Mesothelial cell of epicardium (in vitro differentiated cells): ENCODE results near the gene CABP7. TPM values are rescaled to one million over a fixed set of nuclear protein-coding genes. Genes with fewer than 3 reads are reported as not detected.
"Not testable (repeated sequence)": the region's sequence is repeated elsewhere in the genome, so short reads cannot be mapped to it uniquely, and the experiment has no call there.

Source experiments
- DNase-seq, 2 experiments: peaks; one replicate each; pipeline ENCODE4 v3.0.0; 2021; ENCODE audit warnings: low spot score in 2 of 2; ENCODE audit not compliant: unreplicated experiment in 2 of 2
- H3K27ac Mint-ChIP-seq: 2 replicates; pipeline ENCODE4 v1.8.0; 2021; ENCODE audit warnings: mixed read lengths
- H3K27me3 Mint-ChIP-seq: 2 replicates; pipeline ENCODE4 v1.8.0; 2021; ENCODE audit warnings: low read depth, mixed read lengths
- H3K36me3 Mint-ChIP-seq: 2 replicates; pipeline ENCODE4 v1.8.0; 2021; ENCODE audit warnings: mixed read lengths
- H3K4me1 Mint-ChIP-seq: 2 replicates; pipeline ENCODE4 v1.8.0; 2021; ENCODE audit warnings: mixed read lengths
- H3K4me3 Mint-ChIP-seq: 2 replicates; pipeline ENCODE4 v1.8.0; 2021; ENCODE audit warnings: mild to moderate bottlenecking, moderate library complexity, mixed read lengths
- H3K9me3 Mint-ChIP-seq: 2 replicates; pipeline ENCODE4 v1.8.0; 2021; ENCODE audit warnings: mixed read lengths
- CTCF ChIP-seq: fragments of 200-600 bp; sonication (generic); IDR thresholded peaks from one replicate; pipeline ENCODE4 v1.5.0; 2021; ENCODE audit warnings: antibody characterized with exemption; ENCODE audit not compliant: unreplicated experiment
- total RNA-seq: library from RNA; stranded (reverse); gene quantifications from 3 replicates; pipeline ENCODE4 v1.2.1, GENCODE V29; 2021

The CABP7 gene
- total RNA-seq, 1 donor from 2014 or later: not detected

- TF ChIP-seq CTCF: no peak
- no peak for DNase-seq
- Mint-ChIP-seq H3K27ac (no peak overlapping the region), H3K27me3 (no peaks in the 10 kb centered on the region), H3K9me3 (no peaks in the 10 kb centered on the region), H3K36me3 (peaks cover 7% of the 10 kb centered on the region), H3K4me1 (no peaks in the 10 kb centered on the region), H3K4me3 (no peak overlapping the region)
Observed at GRCh38 chr22:29751669-29752068, 31.9 kb downstream of the CABP7 start.

GRCh38 chr22:29753808-29754657 lies 34.2 kb downstream of the CABP7 start:
- H3K4me3 Mint-ChIP-seq: no peak overlapping the region
- H3K4me1 Mint-ChIP-seq: no peaks in the 10 kb centered on the region
- no peaks in the 10 kb centered on the region for H3K27me3 Mint-ChIP-seq
- no peaks in the 10 kb centered on the region for H3K36me3 Mint-ChIP-seq
- no peaks in the 10 kb centered on the region for H3K9me3 Mint-ChIP-seq
- TF ChIP-seq CTCF: no peak
- H3K27ac Mint-ChIP-seq: no peak overlapping the region
- DNase-seq: no peak

GRCh38 chr22:29754658-29755395 lies 35.0 kb downstream of the CABP7 start:
- not testable (repeated sequence) for H3K27me3 Mint-ChIP-seq, H3K4me1 Mint-ChIP-seq, H3K4me3 Mint-ChIP-seq, H3K36me3 Mint-ChIP-seq, DNase-seq, H3K9me3 Mint-ChIP-seq, H3K27ac Mint-ChIP-seq

- Mint-ChIP-seq H3K27me3 (no peaks in the 10 kb centered on the region), H3K9me3 (no peaks in the 10 kb centered on the region), H3K27ac (no peak overlapping the region), H3K4me1 (no peaks in the 10 kb centered on the region), H3K36me3 (no peaks in the 10 kb centered on the region), H3K4me3 (no peak overlapping the region)
- no peak for DNase-seq
- no peak for TF ChIP-seq CTCF
Observed at GRCh38 chr22:29755889-29756288, 36.1 kb downstream of the CABP7 start.

- Mint-ChIP-seq H3K9me3 (no peaks in the 10 kb centered on the region), H3K36me3 (no peaks in the 10 kb centered on the region), H3K27ac (no peak overlapping the region), H3K4me3 (no peak overlapping the region), H3K4me1 (no peaks in the 10 kb centered on the region), H3K27me3 (no peaks in the 10 kb centered on the region)
- no peak for TF ChIP-seq CTCF
- DNase-seq: no peak
Observed at GRCh38 chr22:29756341-29756740, 36.5 kb downstream of the CABP7 start.

- H3K36me3 Mint-ChIP-seq: no peaks in the 10 kb centered on the region
Observed at GRCh38 chr22:29757096-29757495, 37.3 kb downstream of the CABP7 start.

More at GRCh38 chr22:29757096-29757495, 37.3 kb downstream of the CABP7 start:
- Mint-ChIP-seq H3K27me3 (no peaks in the 10 kb centered on the region), H3K9me3 (no peaks in the 10 kb centered on the region), H3K4me3 (no peak overlapping the region), H3K27ac (no peak overlapping the region), H3K4me1 (no peaks in the 10 kb centered on the region)
- no peak for TF ChIP-seq CTCF
- DNase-seq: no peak
